Stimulated activated CD8-positive, alpha-beta memory T cell treated with anti-CD3 and anti-CD28 coated beads, Interleukin-7, amount 100 ng/mL, for 4 hours (primary cell): ENCODE results near the gene CREB3L4.
A peak's percentile ranks its signal among the peaks of the same experiment; 100 is the strongest.

Experiments used
- DNase-seq, 2 donors: peaks; one replicate each; pipeline ENCODE4 v3.0.0-alpha.2; 2020; ENCODE audit warnings: low read depth in 2 of 2

CREB3L4 gene

GRCh38 chr1:153936011-153936802, 31.5 kb upstream of the CREB3L4 start:
- DNase-seq, result no peak

- DNase-seq, result no peak
These were observed 30.4 kb upstream of the CREB3L4 start for GRCh38 chr1:153937331-153937730.

GRCh38 chr1:153938996-153939395, 28.7 kb upstream of the CREB3L4 start:
- DNase-seq, result no peak

GRCh38 chr1:153939476-153939875, 28.2 kb upstream of the CREB3L4 start:
- DNase-seq, result no peak

GRCh38 chr1:153940756-153941155, 26.9 kb upstream of the CREB3L4 start:
- no peak for DNase-seq

GRCh38 chr1:153941826-153942725, 25.6 kb upstream of the CREB3L4 start:
- DNase-seq, result no peak

GRCh38 chr1:153942766-153943549, 24.7 kb upstream of the CREB3L4 start:
- no peak for DNase-seq

GRCh38 chr1:153944005-153944826, 23.5 kb upstream of the CREB3L4 start:
- DNase-seq, result no peak

GRCh38 chr1:153944827-153945117, 22.9 kb upstream of the CREB3L4 start:
- no peak for DNase-seq

- peak; percentile 69 to 73 for DNase-seq
These were observed 22.4 kb upstream of the CREB3L4 start for GRCh38 chr1:153945131-153945794.

- peak; percentile 47 to 72 for DNase-seq
These were observed 21.7 kb upstream of the CREB3L4 start for GRCh38 chr1:153945795-153946621.

GRCh38 chr1:153946622-153947241, 21.0 kb upstream of the CREB3L4 start, which contains the start of gene DENND4B:
Gene DENND4B, minus strand, starts transcription at chr1:153946718. Its CDS starts 2,344 bp downstream, at chr1:153944374.
- peak; percentile 50 to 73 for DNase-seq

- DNase-seq, result no peak
These were observed 16.5 kb upstream of the CREB3L4 start for GRCh38 chr1:153951183-153951582.

- DNase-seq, result no peak
These were observed 15.9 kb upstream of the CREB3L4 start for GRCh38 chr1:153951801-153952200.

- DNase-seq, result no peak
These were observed 13.8 kb upstream of the CREB3L4 start for GRCh38 chr1:153953859-153954365.

- no peak for DNase-seq
These were observed 12.9 kb upstream of the CREB3L4 start for GRCh38 chr1:153954826-153955225.

- no peak for DNase-seq
These were observed 10.5 kb upstream of the CREB3L4 start for GRCh38 chr1:153956997-153957715.

- peak in 1 of 2 donors; percentile 30 for DNase-seq
These were observed 10.0 kb upstream of the CREB3L4 start for GRCh38 chr1:153957744-153958110.
